Body of pancreas (tissue), 4 donors: ENCODE results near the gene TNIK.

Experiments
- CTCF ChIP-seq, 7 experiments: fragments of 450-650 bp in 4 of 7; fragments of 200-600 bp in 3 of 7; sonication (generic) in 3 of 7; IDR thresholded peaks; one replicate each; pipeline ENCODE4 v1.5.1; 2016 to 2019; ENCODE audit warnings: antibody characterized with exemption in 7 of 7
- POLR2A ChIP-seq, 3 donors: fragments of 450-650 bp; IDR thresholded peaks; one replicate each; pipeline ENCODE4 v1.6.1; 2016; ENCODE audit warnings: antibody characterized with exemption in 3 of 3, mild to moderate bottlenecking in 2 of 3

GRCh38 chr3:171420667-171421066 lies 39.5 kb downstream of the TNIK start:
- no peak for TF ChIP-seq CTCF (IDR thresholded peaks at IDR 0.05)
- TF ChIP-seq POLR2A (IDR thresholded peaks at IDR 0.05), result no peak
